ENCODE results near the gene OPN4. TPM values are rescaled to one million over a fixed set of nuclear protein-coding genes. Genes with fewer than 3 reads are reported as not detected.

The OPN4 gene
- total RNA-seq, 1 donor from 2014 or later, result not detected

DNA sequence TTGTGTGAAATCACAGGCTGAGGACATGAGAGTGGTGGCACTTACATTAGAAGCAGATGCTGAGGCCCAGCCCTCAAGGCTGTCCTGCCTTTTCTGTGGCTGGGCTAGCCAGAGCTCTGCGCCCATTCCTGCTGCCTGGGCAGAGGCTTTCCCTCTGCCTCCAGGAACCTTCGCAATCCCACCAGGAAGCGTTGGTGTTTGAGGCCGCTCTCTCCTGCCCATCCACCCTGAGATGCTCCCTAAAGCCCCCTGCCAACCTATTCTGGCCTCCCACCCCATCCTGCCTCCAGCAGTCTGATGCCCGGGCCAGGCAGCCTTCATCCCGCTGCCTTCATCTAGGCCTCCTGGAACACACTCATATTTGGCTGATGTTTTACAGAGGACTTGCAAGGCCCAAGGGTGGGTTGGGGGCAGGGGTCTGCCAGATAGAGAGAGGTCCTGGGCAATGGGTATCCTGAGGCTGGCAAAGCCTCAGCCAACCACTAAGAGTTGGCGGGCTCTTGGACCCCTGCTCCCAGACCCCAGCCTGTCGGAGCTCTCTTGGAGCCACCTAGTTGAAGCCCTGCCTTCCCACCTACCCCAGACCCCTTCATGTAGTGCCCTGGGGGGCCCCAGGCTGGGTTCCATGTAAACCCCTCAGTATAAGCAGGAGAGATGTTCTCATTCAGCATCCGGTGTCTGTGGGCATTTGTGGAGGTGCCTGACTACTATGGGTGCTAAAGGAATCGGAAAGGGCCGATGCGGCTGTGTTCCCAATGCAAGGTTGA, 46.7 kb downstream of the OPN4 start:
- no peak overlapping the region for H3K4me3 Mint-ChIP-seq (ENCODE audit: unreplicated experiment)

DNA sequence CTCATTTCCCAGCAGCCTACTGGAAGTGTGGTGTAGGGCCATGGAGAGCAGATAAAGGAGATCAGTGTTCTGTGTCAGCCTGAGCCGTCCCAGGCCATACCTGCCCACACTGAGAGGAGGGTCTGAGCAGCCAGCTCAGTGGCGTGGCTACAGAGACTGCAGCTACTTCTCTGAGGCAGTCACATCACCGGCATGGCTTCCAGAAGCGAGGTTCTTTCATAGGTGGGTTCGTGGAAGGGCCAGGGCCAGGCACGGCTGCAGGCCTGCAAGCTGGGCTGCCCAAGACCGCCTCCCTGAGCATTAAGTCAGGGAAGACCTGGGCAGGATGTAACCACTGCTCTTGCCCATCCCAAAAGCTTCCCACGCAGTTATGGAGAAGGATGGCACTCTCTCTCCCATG, 48.8 kb downstream of the OPN4 start:
- Histone ChIP-seq H2AFZ (ENCODE audit: low read depth, low read length) (no peak overlapping the region), H3K27ac (ENCODE audit: low read depth, low read length) (no peak overlapping the region), H3K4me2 (ENCODE audit: low read length) (no peak overlapping the region), H4K20me1 (ENCODE audit: insufficient read depth, low read length) (no peaks in the 10 kb centered on the region), H3K9ac (ENCODE audit: low read length) (no peak overlapping the region), H3K9me3 (ENCODE audit: insufficient read depth, low read depth, low read length) (no peaks in the 10 kb centered on the region), H3K79me2 (ENCODE audit: insufficient read depth, low read length) (no peaks in the 10 kb centered on the region), H3K36me3 (ENCODE audit: insufficient read depth, low read length) (no peaks in the 10 kb centered on the region), H3K4me3 (ENCODE audit: insufficient read depth, low read depth, low read length) (no peak overlapping the region), H3K4me1 (ENCODE audit: insufficient read depth, low read length) (no peaks in the 10 kb centered on the region), H3K27me3 (ENCODE audit: insufficient read depth, low read length) (no peaks in the 10 kb centered on the region)
- H3K27ac Mint-ChIP-seq (ENCODE audit: unreplicated experiment), result no peak overlapping the region
- TF ChIP-seq EZH2 (IDR thresholded peaks at IDR 0.05; ENCODE audit: insufficient read depth, low read length), result no peak
- TF ChIP-seq, protein P1, sequence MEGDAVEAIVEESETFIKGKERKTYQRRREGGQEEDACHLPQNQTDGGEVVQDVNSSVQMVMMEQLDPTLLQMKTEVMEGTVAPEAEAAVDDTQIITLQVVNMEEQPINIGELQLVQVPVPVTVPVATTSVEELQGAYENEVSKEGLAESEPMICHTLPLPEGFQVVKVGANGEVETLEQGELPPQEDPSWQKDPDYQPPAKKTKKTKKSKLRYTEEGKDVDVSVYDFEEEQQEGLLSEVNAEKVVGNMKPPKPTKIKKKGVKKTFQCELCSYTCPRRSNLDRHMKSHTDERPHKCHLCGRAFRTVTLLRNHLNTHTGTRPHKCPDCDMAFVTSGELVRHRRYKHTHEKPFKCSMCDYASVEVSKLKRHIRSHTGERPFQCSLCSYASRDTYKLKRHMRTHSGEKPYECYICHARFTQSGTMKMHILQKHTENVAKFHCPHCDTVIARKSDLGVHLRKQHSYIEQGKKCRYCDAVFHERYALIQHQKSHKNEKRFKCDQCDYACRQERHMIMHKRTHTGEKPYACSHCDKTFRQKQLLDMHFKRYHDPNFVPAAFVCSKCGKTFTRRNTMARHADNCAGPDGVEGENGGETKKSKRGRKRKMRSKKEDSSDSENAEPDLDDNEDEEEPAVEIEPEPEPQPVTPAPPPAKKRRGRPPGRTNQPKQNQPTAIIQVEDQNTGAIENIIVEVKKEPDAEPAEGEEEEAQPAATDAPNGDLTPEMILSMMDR (IDR thresholded peaks at IDR 0.05; ENCODE audit: insufficient read depth, low read depth, low read length), result no peak
- H3K9me3 Mint-ChIP-seq (ENCODE audit: unreplicated experiment), result no peaks in the 10 kb centered on the region
- no peaks in the 10 kb centered on the region for H3K4me1 Mint-ChIP-seq (ENCODE audit: low read depth, unreplicated experiment)
- peaks cover 7% of the 10 kb centered on the region for H3K36me3 Mint-ChIP-seq (ENCODE audit: low read depth, unreplicated experiment)
- peaks cover 9% of the 10 kb centered on the region for H3K27me3 Mint-ChIP-seq (ENCODE audit: low read depth, unreplicated experiment)
- DNase-seq (ENCODE audit: low read depth) (no peak), FAIRE-seq (no peak)
- no peak overlapping the region for H3K4me3 Mint-ChIP-seq (ENCODE audit: unreplicated experiment)

More for the DNA sequence above, 46.7 kb downstream of the OPN4 start:
- Mint-ChIP-seq H3K27ac (ENCODE audit: unreplicated experiment) (no peak overlapping the region), H3K4me1 (ENCODE audit: low read depth, unreplicated experiment) (no peaks in the 10 kb centered on the region), H3K27me3 (ENCODE audit: low read depth, unreplicated experiment) (peaks cover 18% of the 10 kb centered on the region), H3K9me3 (ENCODE audit: unreplicated experiment) (no peaks in the 10 kb centered on the region), H3K36me3 (ENCODE audit: low read depth, unreplicated experiment) (peaks cover 12% of the 10 kb centered on the region)
- DNase-seq (ENCODE audit: low read depth) (no peak), FAIRE-seq (no peak)
- no peaks in the 10 kb centered on the region for H4K20me1 ChIP-seq (ENCODE audit: insufficient read depth, low read length)
- H3K27me3 ChIP-seq (ENCODE audit: insufficient read depth, low read length), result no peaks in the 10 kb centered on the region
- no peaks in the 10 kb centered on the region for H3K79me2 ChIP-seq (ENCODE audit: insufficient read depth, low read length)
- H3K27ac ChIP-seq (ENCODE audit: low read depth, low read length), result no peak overlapping the region
- no peak overlapping the region for H3K9ac ChIP-seq (ENCODE audit: low read length)
- no peak overlapping the region for H3K4me3 ChIP-seq (ENCODE audit: insufficient read depth, low read depth, low read length)
- TF ChIP-seq EZH2 (IDR thresholded peaks at IDR 0.05; ENCODE audit: insufficient read depth, low read length), result no peak
- TF ChIP-seq, protein P1 (IDR thresholded peaks at IDR 0.05; ENCODE audit: insufficient read depth, low read depth, low read length), result no peak
- H3K4me2 ChIP-seq (ENCODE audit: low read length), result no peak overlapping the region
- no peak overlapping the region for H2AFZ ChIP-seq (ENCODE audit: low read depth, low read length)
- no peaks in the 10 kb centered on the region for H3K9me3 ChIP-seq (ENCODE audit: insufficient read depth, low read depth, low read length)
- H3K36me3 ChIP-seq (ENCODE audit: insufficient read depth, low read length), result no peaks in the 10 kb centered on the region
- H3K4me1 ChIP-seq (ENCODE audit: insufficient read depth, low read length), result no peaks in the 10 kb centered on the region

DNA sequence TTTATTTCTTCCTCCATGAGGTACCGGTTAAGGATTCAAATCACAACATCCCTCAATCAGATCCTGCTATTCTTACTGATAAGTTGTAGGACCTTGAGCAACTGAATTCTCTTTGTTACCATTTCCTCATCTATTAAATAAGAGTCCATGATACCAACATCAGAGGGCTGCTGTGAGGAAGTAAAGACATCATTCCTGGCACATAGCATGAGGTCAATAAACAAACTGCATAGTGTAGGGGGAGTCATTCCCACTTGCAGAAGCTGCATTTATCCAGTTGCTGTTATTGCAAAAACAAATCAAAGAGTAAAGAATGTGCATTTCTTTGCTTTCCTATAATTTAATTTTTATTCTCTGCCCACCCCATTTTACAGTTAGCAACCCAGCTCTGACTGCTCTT, 50.8 kb downstream of the OPN4 start:
- Histone ChIP-seq H3K4me2 (ENCODE audit: low read length) (no peak overlapping the region), H2AFZ (ENCODE audit: low read depth, low read length) (no peak overlapping the region), H3K79me2 (ENCODE audit: insufficient read depth, low read length) (no peaks in the 10 kb centered on the region), H4K20me1 (ENCODE audit: insufficient read depth, low read length) (no peaks in the 10 kb centered on the region), H3K27ac (ENCODE audit: low read depth, low read length) (no peak overlapping the region), H3K9ac (ENCODE audit: low read length) (no peak overlapping the region), H3K27me3 (ENCODE audit: insufficient read depth, low read length) (no peaks in the 10 kb centered on the region), H3K36me3 (ENCODE audit: insufficient read depth, low read length) (no peaks in the 10 kb centered on the region), H3K4me3 (ENCODE audit: insufficient read depth, low read depth, low read length) (no peak overlapping the region), H3K4me1 (ENCODE audit: insufficient read depth, low read length) (no peaks in the 10 kb centered on the region), H3K9me3 (ENCODE audit: insufficient read depth, low read depth, low read length) (no peaks in the 10 kb centered on the region)
- no peak for DNase-seq (ENCODE audit: low read depth)
- TF ChIP-seq EZH2 (IDR thresholded peaks at IDR 0.05; ENCODE audit: insufficient read depth, low read length), result no peak
- TF ChIP-seq, protein P1 (IDR thresholded peaks at IDR 0.05; ENCODE audit: insufficient read depth, low read depth, low read length), result no peak
- Mint-ChIP-seq H3K4me1 (ENCODE audit: low read depth, unreplicated experiment) (no peaks in the 10 kb centered on the region), H3K27me3 (ENCODE audit: low read depth, unreplicated experiment) (peaks cover 9% of the 10 kb centered on the region), H3K9me3 (ENCODE audit: unreplicated experiment) (no peaks in the 10 kb centered on the region), H3K4me3 (ENCODE audit: unreplicated experiment) (no peak overlapping the region), H3K36me3 (ENCODE audit: low read depth, unreplicated experiment) (peaks cover 7% of the 10 kb centered on the region), H3K27ac (ENCODE audit: unreplicated experiment) (no peak overlapping the region)
- FAIRE-seq, result no peak

All from astrocyte (in vitro differentiated cells and primary cell).